Activated gamma-delta T cell (primary cell): ENCODE data around the gene STRN4.

Experiments
- DNase-seq: peaks from one replicate; lab custom pipeline; 2025; lab: John Stamatoyannopoulos, UW

STRN4 gene

GRCh38 chr19:46725859-46726393 lies 20.3 kb downstream of the STRN4 start:
- no peak for DNase-seq

GRCh38 chr19:46725036-46725820 lies 21.0 kb downstream of the STRN4 start:
- DNase-seq: no peak

DNA sequence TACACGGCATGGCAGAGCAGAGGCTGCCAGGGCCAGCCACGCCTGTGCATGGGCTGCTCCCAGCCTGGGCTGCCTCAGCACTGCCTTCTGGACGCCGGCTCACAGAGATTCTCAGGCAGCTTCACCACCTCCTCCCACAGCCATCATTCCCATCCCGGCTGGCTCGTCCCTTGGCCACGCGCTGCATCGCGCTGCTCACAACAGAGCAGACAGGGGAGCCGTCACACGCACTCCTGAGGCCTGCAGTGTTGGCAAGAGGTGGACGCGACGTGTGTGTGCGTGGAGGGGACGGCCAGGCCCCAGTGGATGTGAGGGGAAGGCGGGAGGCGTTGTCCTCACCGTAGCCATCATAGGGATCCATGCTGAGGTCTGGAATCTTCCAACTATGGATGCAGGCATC lies 21.8 kb downstream of the STRN4 start:
- DNase-seq: no peak

DNA sequence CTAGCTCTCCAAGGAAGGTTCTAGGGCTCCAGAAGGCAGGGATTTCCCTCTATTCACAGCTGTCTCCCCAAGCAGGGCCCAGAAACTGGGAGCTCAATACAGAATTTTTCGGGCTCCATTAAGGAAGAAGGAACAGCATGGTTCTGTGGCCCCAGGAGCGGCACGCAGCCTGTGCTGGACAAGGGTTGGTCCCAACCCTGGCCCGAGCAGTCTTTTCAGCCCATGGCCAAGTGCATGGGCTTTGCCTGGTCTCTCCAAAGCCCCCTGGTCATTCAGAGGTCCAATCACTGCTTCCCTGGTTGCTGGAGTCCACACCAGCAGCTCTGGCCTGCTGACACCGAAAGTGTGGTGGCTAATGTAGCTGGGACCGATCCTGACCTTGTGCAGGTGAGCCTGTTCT lies 22.8 kb downstream of the STRN4 start:
- no peak for DNase-seq

GRCh38 chr19:46723023-46723461 lies 23.2 kb downstream of the STRN4 start:
- no peak for DNase-seq

DNA sequence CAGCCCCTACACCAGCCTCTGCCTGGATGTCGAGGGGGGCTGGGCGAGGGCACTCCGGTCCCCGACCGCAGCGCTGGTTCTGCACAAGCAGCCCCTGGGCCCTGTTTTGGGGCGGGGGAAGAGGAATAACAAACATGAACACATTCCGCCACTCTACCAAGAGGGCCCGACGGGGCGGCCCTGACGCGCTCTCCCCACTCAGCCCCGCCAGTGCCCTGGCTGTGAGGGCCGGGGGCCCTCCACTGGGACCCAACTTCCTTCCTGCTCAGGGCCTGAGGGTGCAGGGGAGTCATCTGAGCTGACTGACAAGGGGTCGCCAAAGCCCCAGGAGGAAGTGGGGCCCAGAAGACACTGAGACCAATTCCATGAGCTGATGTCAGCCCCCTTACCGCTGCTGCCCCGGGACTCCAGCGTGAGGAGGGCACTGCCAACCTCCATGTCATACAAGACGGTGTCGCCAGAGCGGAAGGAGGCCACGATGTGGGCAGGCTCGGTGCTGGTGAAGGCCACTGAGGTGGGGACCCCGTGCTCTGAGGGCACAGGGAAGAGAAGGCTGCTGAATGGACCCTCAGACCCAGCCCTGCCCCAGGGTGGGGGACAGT lies 23.7 kb downstream of the STRN4 start:
- no peak for DNase-seq

- no peak for DNase-seq
Measured at GRCh38 chr19:46722004-46722380, 24.3 kb downstream of the STRN4 start.

- no peak for DNase-seq
Measured at GRCh38 chr19:46721269-46722003, 24.8 kb downstream of the STRN4 start.

DNA sequence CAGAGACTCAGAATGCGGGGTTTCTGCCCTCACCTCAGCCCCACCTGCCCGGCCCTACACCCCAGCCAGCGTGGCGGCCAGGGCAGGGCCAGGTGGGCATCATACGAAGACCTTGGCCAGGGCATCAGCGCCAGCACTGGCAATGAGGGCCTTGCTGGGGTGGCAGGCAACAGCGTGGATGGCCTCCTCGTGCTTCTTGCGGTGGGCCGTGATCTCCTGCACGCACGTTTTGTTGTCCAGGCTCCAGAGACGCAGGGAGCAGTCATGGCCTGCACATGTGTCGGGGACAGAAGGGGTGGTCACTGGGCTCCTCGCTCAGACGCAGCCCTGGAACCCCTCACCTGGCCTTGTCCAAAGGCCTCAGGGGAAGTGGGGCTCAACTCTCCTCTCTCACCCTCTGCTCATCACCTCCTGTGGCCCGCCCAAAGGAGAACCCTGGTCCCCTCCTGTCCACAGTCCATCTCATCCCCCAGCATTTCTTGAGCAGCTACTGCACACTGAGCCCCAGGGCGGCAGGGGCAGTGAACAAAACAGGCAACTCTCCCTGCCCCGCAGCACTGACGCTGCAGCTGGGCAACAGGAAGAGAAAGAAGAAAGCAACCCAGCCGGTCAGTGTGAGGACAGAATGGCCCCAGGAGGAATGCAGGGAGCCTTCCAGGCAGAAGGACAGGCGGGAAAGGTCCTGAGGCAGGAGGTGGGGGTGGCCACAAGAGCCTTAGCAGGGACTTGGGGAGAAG lies 25.6 kb downstream of the STRN4 start:
- DNase-seq: no peak

DNA sequence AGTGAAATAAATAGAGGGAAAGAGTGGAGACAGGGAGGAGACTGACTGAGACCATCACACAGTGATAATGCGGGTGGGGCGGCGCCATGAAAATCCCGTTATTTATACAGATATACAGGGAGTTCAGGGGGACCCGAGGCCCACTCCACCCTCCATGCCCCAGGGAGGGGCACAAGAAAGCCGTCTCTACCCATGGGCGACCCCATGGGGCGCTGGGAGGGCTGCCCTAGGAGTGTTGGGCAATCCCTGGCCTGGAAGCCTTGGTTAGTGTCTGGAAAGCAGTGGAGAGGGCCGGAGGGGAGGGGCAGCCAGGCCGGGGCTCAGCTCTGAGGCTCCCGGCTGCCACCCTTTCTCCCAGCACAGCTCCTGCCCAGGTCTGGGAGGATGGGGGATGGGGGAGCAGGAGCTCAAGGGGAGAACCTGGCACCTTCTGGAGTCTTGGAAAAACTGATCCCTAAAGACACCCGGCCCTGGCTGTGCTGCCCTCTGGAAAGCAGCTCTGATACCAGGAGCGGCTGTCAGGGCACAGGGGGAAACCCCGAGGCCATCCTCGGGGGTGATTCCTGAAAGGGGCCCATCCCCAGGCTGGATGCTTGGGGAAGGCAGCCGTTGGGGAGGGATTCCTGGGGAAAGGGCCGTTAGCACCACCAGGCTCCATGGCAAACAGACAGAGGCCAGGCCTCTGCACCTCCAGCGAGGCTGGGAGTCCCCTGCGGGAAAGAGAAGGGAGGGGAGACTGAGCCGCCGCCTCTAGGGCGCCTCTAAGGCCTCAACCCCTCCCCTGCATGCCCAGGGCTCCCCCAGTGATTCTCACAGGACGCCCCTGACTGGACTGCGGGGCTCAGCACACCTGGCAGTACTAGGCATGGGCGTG lies 26.4 kb downstream of the STRN4 start:
- no peak for DNase-seq

- DNase-seq: no peak
Measured at GRCh38 chr19:46718934-46719622, 27.2 kb downstream of the STRN4 start.

DNA sequence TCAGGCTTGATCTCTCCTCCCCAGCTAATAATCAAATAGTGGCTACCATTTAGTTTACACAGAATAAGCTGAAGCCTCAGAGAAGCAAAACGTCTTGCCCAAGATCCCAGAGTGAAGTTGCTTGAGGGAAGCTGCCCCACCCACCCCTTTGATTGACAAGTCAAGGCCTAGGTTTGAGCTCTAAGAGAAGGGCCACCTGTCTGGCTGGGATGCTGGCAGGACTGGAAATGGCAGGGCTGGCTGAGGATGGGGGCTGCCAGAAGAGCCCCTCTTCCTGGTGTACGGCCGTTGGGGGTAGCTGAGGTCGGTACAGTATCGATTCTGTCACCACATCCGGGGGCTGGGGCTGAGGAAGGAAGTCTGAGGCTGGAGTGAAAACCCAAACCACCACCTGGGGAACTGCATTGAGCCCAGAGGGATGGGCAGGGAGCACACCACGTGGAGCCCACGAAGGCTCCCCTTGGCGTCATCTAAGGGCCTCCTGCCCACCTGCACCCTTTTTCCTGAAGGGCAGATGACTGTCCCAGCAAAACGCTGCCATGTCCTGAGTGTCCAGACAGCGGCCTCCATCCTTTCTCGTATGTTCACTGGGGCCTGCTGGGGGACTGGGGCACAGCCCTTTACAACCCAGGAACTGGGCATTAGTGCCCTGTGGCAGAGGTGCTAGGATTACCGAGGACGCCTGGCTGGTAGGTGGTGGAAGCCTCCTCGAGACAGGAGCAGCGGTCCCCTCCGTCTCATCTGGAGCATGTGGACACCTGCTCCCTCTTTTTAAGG lies 27.9 kb downstream of the STRN4 start:
- DNase-seq: no peak

DNA sequence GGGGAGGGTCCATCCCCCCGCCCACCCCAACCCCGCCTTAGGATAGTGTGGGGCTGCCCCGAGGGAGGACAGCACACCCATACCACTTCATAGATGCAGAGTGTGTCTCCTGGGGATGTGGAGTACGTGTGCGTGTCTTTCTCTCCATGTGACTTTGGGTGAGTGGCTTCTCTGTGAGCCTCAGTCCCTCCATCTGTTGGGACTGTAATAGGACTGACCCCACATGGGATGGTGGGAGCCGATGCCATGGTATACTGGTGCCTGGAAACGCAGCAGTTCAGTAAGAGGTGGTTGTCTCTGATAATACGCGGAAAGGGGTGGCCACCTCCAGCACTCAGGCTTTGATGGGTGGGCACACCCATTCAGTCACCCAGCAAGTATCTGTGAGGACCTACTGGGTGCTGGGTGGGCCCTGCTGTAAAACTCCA lies 28.5 kb downstream of the STRN4 start:
- no peak for DNase-seq

DNA sequence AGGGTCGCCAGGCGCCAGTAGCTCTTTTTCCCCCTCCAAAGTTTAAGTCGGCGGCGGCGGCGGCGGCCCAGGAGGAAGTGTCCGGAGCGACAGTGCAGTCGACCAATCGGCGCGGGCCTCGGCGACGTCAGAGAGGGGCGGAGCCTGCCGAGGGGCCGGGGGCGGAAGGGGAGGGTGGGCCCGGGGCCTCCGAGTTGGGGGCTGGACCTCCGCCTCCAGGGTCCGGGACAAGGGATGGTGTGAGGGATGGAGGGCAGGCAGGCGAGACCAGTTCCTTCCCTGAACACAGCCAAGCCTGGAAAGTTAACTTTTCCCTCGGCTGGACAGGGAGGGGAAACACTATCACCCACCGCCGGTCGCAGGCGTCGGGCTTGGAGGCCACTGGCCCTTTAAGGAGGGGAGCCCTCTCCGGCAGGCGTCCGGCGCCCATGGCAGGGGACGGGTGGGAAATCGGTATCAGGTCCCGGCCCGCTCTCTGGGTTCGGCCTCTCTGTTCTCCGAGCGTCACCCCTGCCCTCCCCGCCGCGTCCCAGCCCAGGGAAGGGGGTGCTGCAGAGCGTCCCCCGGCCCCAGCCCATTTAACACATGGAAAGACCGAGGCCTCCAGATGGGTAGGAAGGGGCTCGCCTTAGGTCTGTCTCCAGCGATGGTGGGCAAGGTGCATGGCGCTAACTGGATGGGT lies 29.1 kb downstream of the STRN4 start, which contains the start of gene PRKD2:
Gene PRKD2, minus strand, starts transcription at position 81 of the 682 bp plus-strand sequence. CDS start 744 bp downstream, outside the sequence.
- peak; percentile 86 for DNase-seq

- DNase-seq: no peak
Measured at GRCh38 chr19:46716672-46717033, 29.6 kb downstream of the STRN4 start.

GRCh38 chr19:46715975-46716671 lies 30.1 kb downstream of the STRN4 start:
- DNase-seq: no peak

- DNase-seq: no peak
Measured at GRCh38 chr19:46715620-46715974, 30.7 kb downstream of the STRN4 start.

- DNase-seq: no peak
Measured at GRCh38 chr19:46714444-46715106, 31.7 kb downstream of the STRN4 start.
